IMR-90 (cell line): ENCODE measurements around the gene OR2T11. TPM values are rescaled to one million over a fixed set of nuclear protein-coding genes. Genes with fewer than 3 reads are reported as not detected.
"Not testable (repeated sequence)": the region's sequence is repeated elsewhere in the genome, so short reads cannot be mapped to it uniquely, and the experiment has no call there.

Experiments used
- ATAC-seq: fragments of 200-7000 bp; cut with Tn5 transposase; 2 replicates; pipeline ENCODE4 v1.9.1; 2020; ENCODE audit warnings: low read depth, mild to moderate bottlenecking, moderate library complexity
- Bru-seq: library from RNA; stranded (reverse); fragments of 400-500 nt; gene quantifications from one replicate; lab custom pipeline; 2021; lab: Mats Ljungman, UMichigan
- BruChase-seq, 2 experiments: library from RNA; stranded (reverse); fragments of 400-500 nt; gene quantifications; one replicate each; lab custom pipeline; 2021; lab: Mats Ljungman, UMichigan
- BruUV-seq: library from RNA; stranded (reverse); fragments of 400-500 nt; replicated peaks from 2 replicates; lab custom pipeline; 2021; lab: Mats Ljungman, UMichigan
- CTCF ChIA-PET: fragments of 300-600 bp; formaldehyde crosslinking; extraction: SDS; loops from one replicate; lab custom pipeline; 2021; ENCODE audit warnings: antibody characterized with exemption; lab: Yijun Ruan, JAX
- POLR2A ChIA-PET: fragments of 300-600 bp; sonication (Branson Sonifier 250); formaldehyde crosslinking; loops from one replicate; lab custom pipeline; 2022; ENCODE audit warnings: antibody characterized with exemption; ENCODE audit not compliant: unreplicated experiment; lab: Charles Lee
- DNase-seq: peaks from one replicate; pipeline ENCODE4 v3.0.0; 2013
- H2AFZ ChIP-seq: replicated peaks from 2 replicates; pipeline ENCODE3; 2013; ENCODE audit warnings: low read length, mild to moderate bottlenecking; ENCODE audit not compliant: poor library complexity
- H2AK5ac ChIP-seq: 2 replicates; pipeline ENCODE4 v1.6.1; 2013; ENCODE audit warnings: low read depth, low read length, inconsistent platforms
- H2AK9ac ChIP-seq: replicated peaks from 2 replicates; pipeline ENCODE3; 2013; ENCODE audit warnings: mild to moderate bottlenecking, low read depth, low read length, moderate library complexity; ENCODE audit not compliant: poor library complexity
- H2BK120ac ChIP-seq: 2 replicates; pipeline ENCODE4 v1.6.1; 2013; ENCODE audit warnings: low read depth, low read length, inconsistent platforms
- H2BK15ac ChIP-seq: 3 replicates; pipeline ENCODE4 v1.6.1; 2013; ENCODE audit warnings: low read depth, low read length, inconsistent platforms
- H2BK20ac ChIP-seq: 2 replicates; pipeline ENCODE4 v1.6.1; 2013; ENCODE audit warnings: low read depth, mild to moderate bottlenecking, inconsistent platforms, low read length, moderate library complexity
- H2BK5ac ChIP-seq: 2 replicates; pipeline ENCODE4 v1.6.1; 2013; ENCODE audit warnings: mild to moderate bottlenecking, low read depth, low read length, inconsistent platforms; ENCODE audit not compliant: poor library complexity, severe bottlenecking
- H3K14ac ChIP-seq: replicated peaks from 2 replicates; pipeline ENCODE4 v1.6.1; 2013; ENCODE audit warnings: low read depth, low read length, inconsistent platforms
- H3K18ac ChIP-seq: 2 replicates; pipeline ENCODE4 v1.6.1; 2013; ENCODE audit warnings: low read depth, low read length, control low read depth
- H3K23ac ChIP-seq: 2 replicates; pipeline ENCODE4 v1.6.1; 2013; ENCODE audit warnings: low read depth, low read length, inconsistent platforms
- H3K27ac ChIP-seq: 2 replicates; pipeline ENCODE4 v1.5.1; 2013; ENCODE audit warnings: mild to moderate bottlenecking, control low read depth, low read length; ENCODE audit not compliant: insufficient read depth
- H3K27me3 ChIP-seq: 2 replicates; pipeline ENCODE4 v1.6.1; 2013; ENCODE audit warnings: low read length; ENCODE audit not compliant: control insufficient read depth, insufficient read depth
- H3K36me3 ChIP-seq: 2 replicates; pipeline ENCODE4 v1.6.1; 2013; ENCODE audit warnings: low read length, mixed read lengths; ENCODE audit not compliant: control insufficient read depth, insufficient read depth
- H3K4ac ChIP-seq: 2 replicates; pipeline ENCODE4 v1.6.1; 2013; ENCODE audit warnings: low read depth, low read length, inconsistent platforms
- H3K4me1 ChIP-seq: 2 replicates; pipeline ENCODE4 v1.6.1; 2013; ENCODE audit warnings: low read length, mixed read lengths; ENCODE audit not compliant: control insufficient read depth, insufficient read depth
- H3K4me2 ChIP-seq: 2 replicates; pipeline ENCODE4 v1.6.1; 2013; ENCODE audit warnings: low read depth, mild to moderate bottlenecking, control low read depth, low read length, moderate library complexity
- H3K4me3 ChIP-seq: 2 replicates; pipeline ENCODE4 v1.5.1; 2013; ENCODE audit warnings: low read depth, mild to moderate bottlenecking, control low read depth, low read length, moderate library complexity; ENCODE audit not compliant: insufficient read depth
- H3K56ac ChIP-seq: 2 replicates; pipeline ENCODE4 v1.6.1; 2013; ENCODE audit warnings: low read length, inconsistent platforms; ENCODE audit not compliant: insufficient read depth; ENCODE audit errors: extremely low read depth
- H3K79me1 ChIP-seq, 2 experiments: 2 replicates each; pipeline ENCODE4 v1.6.1; 2013; ENCODE audit warnings: low read length in 2 of 2, inconsistent platforms in 1 of 2, low read depth in 1 of 2
- H3K9ac ChIP-seq: 2 replicates; pipeline ENCODE4 v1.6.1; 2013; ENCODE audit warnings: low read depth, low read length, control low read depth
- H3K9me1 ChIP-seq: 2 replicates; pipeline ENCODE4 v1.6.1; 2013; ENCODE audit warnings: low read length, inconsistent platforms; ENCODE audit not compliant: insufficient read depth
- H3K9me3 ChIP-seq: 2 replicates; pipeline ENCODE4 v1.6.1; 2013; ENCODE audit warnings: low read length; ENCODE audit not compliant: control insufficient read depth, insufficient read depth
- H4K20me1 ChIP-seq: 2 replicates; pipeline ENCODE4 v1.6.1; 2013; ENCODE audit warnings: low read length, inconsistent platforms; ENCODE audit not compliant: insufficient read depth
- H4K5ac ChIP-seq: 2 replicates; pipeline ENCODE4 v1.6.1; 2013; ENCODE audit warnings: mild to moderate bottlenecking, low read depth, low read length, control low read depth
- H4K8ac ChIP-seq, 2 experiments: 2 replicates each; pipeline ENCODE4 v1.6.1; 2013; ENCODE audit warnings: low read depth in 2 of 2, low read length in 2 of 2, control low read depth in 1 of 2, inconsistent platforms in 1 of 2
- H4K91ac ChIP-seq: 2 replicates; pipeline ENCODE4 v1.6.1; 2013; ENCODE audit warnings: low read depth, low read length, inconsistent platforms; ENCODE audit not compliant: insufficient read depth
- WGBS, 2 experiments: methylation state at CpG; one replicate each; pipeline versions ENCODE4 v1.1.5 to v1.1.7; 2013; ENCODE audit warnings: missing lambda C conversion rate in 2 of 2; ENCODE audit not compliant: insufficient read length in 1 of 2; ENCODE audit errors: extremely low coverage in 2 of 2; 5-methylcytosine and 5-hydroxymethylcytosine counted together
- dilution Hi-C: fragments of 300-500 bp; cut with HindIII; formaldehyde crosslinking; loops from one replicate; pipeline ENCODE4 v1.14.3; 2018; ENCODE audit warnings: low sequenced_read_pairs; ENCODE audit not compliant: unreplicated experiment
- in situ Hi-C: fragments of 300-500 bp; cut with MboI; formaldehyde crosslinking; loops from 3 replicates; pipeline ENCODE4 v1.14.3; 2019; ENCODE audit warnings: low sequenced_read_pairs, inconsistent platforms, mixed read lengths
- intact Hi-C: fragments of 100-400 bp; cut with micrococcal nuclease; formaldehyde crosslinking; loops from 2 replicates; pipeline ENCODE4 v1.10.0; 2022
- long read RNA-seq: library from polyadenylated mRNA; unstranded; transcript quantifications from one replicate; pipeline ENCODE4 v2.0.0, GENCODE V29; 2021; ENCODE audit not compliant: unreplicated experiment
- polyA plus RNA-seq, 3 experiments: library from polyadenylated mRNA; depleted of rRNA; stranded (reverse); fragments of >200 nt; gene quantifications; 2 replicates each; pipeline ENCODE4 v1.2.3, GENCODE V29; 2012; ENCODE audit warnings: low replicate concordance in 1 of 3
- total RNA-seq: library from RNA; depleted of rRNA; stranded (reverse); fragments of >200 nt; gene quantifications from 2 replicates; pipeline ENCODE4 v1.2.3, GENCODE V29; 2012; rRNA removed

The OR2T11 gene
- total RNA-seq (not detected in 2 replicates), polyA plus RNA-seq (2012; rRNA removed) (not detected in 2 replicates), Bru-seq, nascent RNA (not detected), BruChase-seq, experiment 1, labeled RNA remaining after a 6-hour chase (not detected), BruChase-seq, experiment 2, labeled RNA remaining after a 2-hour chase (not detected)
- polyA plus RNA-seq (2012; cell fraction: cytosol; rRNA removed), result not detected in 2 replicates
- not detected in 2 replicates for polyA plus RNA-seq (2012; cell fraction: nucleus; rRNA removed; ENCODE audit: low replicate concordance)
- long read RNA-seq, result 0 reads

- dilution Hi-C loops, result not testable (repeated sequence)
Measured at GRCh38 chr1:248634991-248635390, at the start of gene OR2T11. OR2T11 (minus strand) TSS chr1:248635091; CDS start chr1:248627128, 7,963 bp downstream.

More at GRCh38 chr1:248634991-248635390, at the start of gene OR2T11:
- CTCF ChIA-PET, DNase-seq, H2BK5ac ChIP-seq, ATAC-seq, H4K8ac ChIP-seq, H3K4me1 ChIP-seq, H3K9ac ChIP-seq, H3K36me3 ChIP-seq, intact Hi-C loops, H2AK9ac ChIP-seq, H4K20me1 ChIP-seq, H2BK120ac ChIP-seq, H3K4me3 ChIP-seq, H4K91ac ChIP-seq, H3K79me1 ChIP-seq, H2AK5ac ChIP-seq, H3K4me2 ChIP-seq, BruUV-seq, H3K9me1 ChIP-seq, H2BK20ac ChIP-seq, H3K27ac ChIP-seq, H3K56ac ChIP-seq, in situ Hi-C loops, H3K14ac ChIP-seq, H2AFZ ChIP-seq, H2BK15ac ChIP-seq, POLR2A ChIA-PET, H3K9me3 ChIP-seq, H3K23ac ChIP-seq, H4K5ac ChIP-seq, H3K27me3 ChIP-seq, H3K4ac ChIP-seq, H3K18ac ChIP-seq: not testable (repeated sequence)
- no CpG with 5 or more reads among the region's 2 CpGs for WGBS, 2 experiments
